GM21390 (cell line): Measurements from ENCODE around the gene WDR33.
"Not testable (repeated sequence)": the region's sequence is repeated elsewhere in the genome, so short reads cannot be mapped to it uniquely, and the experiment has no call there.

ENCODE experiments used
- ATAC-seq: cut with Tn5 transposase; IDR thresholded peaks from one replicate; pipeline ENCODE4 v1.9.1; 2021; ENCODE audit not compliant: unreplicated experiment

Gene WDR33

DNA sequence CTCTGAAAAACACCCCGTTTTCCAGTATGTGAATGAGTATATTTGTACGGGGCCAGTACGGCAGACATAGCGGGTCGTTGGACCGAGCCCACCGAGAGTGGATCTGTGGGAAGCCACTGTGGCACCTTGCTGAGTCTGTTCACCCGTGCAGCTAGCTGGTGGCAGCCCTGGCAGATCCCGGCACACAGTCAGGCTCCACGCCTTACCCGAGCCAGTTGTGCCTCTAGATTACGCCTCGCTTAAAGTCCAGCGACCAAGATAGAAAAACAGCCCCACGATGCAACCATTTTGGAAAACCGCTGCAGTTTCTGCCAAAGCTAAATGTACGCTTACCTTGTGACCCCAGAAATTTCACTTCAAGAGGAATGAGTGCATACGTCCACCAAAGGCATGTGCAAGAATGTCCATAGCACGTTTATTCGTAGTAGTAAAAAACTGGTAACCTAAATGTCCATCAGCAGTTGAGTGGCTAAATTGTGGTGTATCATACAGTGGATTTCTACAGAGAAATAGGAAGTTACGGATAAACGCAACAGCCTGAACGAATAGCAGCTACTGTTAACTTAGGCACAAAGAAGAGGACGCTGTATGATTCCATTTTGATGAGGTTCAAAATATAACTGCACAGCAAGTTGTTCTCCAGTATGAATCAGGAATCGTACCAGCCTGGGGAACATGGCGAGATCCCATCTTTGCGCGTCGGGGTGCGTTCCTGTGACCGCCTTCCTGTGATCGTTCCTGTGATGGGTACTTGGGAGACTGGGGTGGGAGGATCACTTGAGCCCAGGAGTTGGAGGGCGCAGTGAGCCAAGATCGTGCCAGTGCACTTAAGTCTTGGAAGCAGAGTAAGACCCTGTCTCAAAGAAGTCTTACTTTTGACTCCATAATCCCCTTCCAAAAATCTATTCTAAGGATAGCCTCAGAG, 688 bp upstream of the WDR33 start:
- ATAC-seq = no peak

DNA sequence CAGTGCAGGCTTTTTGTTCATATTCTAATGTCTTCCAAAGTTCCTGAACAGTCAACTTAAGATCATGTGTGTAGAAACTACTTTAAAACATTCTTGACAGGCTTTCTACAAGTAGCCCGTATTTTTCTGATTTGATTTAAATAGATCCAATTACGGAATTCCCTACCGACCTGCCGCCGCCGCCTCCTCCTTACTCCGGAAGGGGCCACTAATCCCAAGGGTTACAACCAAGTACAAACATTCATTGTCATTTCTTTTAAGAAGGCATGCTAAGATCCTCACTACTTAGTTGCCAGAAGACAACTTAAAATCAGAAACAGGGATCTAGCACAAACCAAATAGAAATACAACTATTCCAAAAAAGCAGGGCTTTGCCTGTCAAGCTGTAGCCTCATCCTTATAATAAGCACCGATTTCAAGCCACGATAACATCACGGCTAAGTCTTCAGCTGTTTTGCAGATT, 784 bp downstream of the WDR33 start:
- ATAC-seq = no peak

DNA sequence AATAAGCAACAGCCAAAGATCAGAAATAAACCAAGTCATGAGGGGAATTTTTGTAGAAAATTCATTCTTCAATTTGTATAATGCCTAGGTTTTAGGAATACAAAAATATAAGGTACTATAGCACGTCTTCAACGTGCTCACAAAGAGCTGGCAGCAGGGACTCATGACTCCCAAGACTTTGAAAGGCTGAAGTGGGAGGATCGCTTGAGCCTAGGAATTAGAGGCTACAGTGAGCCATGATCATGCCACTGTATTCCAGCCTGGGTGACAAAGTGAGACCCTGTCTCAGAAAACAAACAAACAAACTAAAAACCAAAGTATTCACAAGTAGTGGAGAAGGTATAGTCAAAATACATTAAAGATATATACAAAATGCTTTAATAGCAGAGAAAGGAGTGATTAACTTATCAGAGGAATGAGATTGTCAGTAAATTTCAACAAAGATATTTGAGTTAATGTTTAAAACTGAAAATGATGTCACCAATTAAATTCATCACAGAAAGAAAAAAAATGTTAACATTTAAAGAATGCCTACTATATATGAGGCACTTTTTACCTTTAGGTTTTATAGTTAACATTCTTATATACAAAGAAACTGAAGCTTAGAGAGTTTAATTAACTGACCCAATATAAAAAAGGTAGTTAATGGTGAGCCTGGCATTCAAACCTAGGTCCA, 3.2 kb downstream of the WDR33 start:
- ATAC-seq = no peak

DNA sequence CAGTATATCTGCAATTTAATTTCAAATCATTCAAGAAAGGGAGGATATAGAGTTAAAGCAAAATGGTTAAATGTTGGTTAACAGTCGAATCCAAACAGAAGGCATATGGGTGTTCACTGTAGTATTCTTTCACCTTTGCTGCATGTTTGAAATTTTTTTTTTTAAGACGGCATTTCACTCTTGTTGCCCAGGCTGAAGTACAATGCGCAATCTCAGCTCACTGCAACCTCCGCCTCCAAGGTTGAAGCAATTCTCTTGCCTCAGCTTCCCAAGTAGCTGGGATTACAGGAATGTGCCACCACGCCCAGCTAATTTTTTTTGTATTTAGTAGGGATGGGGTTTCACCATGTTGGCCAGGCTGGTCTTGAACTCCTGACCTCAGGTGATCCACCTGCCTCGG, 4.1 kb downstream of the WDR33 start:
- not testable (repeated sequence) for ATAC-seq

DNA sequence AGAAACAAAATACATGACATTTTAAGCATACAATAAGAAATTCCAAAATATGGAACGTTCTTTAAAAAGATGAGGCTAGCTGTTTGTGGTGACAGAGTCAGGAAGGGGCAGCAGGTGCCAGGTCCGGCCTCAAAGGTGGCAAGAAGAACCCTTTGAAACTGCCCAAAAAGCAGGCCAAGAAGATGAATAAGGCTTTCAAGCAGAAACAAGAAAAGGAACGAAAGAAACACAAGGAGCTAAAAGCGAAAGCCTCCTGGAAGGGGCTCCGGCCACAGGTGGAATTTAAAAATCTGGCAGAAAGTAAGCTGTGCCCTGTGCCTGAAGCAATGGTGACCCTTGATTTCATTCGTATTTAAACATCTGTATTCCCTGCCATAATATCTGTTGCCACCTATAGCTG, 5.5 kb downstream of the WDR33 start:
- no peak for ATAC-seq

DNA sequence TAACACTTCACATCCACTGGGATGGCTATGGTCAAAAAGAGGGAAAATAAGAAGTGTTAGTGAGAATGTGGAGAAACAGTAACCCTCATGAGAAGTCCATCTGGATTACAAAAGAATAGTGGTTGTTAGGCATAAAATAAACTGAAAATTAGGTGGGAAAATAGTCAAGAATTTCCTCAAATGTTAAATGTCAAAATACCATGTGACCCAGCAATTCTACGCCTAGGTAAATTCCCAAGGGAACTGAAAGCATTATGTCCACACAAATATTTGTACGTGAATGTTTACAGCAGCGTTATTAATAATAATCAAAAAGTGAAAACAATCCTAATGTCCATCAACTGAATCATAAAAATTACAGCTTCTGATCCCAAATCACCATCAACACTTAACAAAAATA, 11.0 kb downstream of the WDR33 start:
- no peak for ATAC-seq

DNA sequence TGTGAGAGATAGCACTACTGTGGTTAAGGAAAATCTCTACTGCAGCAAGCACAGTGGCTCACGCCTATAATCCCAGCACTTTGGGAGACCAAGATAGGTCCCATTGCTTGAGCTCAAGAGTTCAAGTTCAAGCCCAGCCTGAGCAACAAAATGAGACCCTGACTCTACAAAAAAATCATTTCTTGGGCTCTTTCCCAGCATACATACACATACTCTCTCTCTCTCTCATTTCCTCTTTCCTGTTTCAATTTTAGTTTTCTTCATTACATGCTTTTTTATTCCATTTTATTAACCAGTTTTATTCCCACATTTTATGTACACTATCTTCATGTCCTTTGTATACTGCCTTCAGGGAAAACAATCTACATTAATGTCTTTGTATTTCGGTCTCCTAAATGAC, 14.6 kb downstream of the WDR33 start:
- no peak for ATAC-seq

DNA sequence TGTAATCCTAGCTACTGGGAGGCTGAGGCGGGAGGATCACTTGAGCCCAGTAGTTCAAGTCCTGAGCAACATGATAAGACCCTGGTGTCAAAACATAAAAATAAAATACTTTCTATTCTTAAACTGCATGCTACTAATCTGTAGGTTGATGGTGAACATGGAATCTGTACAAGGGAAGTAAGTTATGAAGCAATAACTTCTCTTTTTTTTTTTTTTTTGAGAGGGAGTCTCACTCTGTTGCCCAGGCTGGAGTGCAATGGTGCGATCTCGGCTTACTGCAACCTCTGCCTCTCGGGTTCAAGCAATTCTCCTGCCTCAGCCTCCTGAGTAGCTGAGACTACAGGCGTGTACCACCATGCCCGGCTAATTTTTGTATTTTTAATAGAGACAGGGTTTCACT, 16.1 kb downstream of the WDR33 start:
- ATAC-seq = not testable (repeated sequence)

DNA sequence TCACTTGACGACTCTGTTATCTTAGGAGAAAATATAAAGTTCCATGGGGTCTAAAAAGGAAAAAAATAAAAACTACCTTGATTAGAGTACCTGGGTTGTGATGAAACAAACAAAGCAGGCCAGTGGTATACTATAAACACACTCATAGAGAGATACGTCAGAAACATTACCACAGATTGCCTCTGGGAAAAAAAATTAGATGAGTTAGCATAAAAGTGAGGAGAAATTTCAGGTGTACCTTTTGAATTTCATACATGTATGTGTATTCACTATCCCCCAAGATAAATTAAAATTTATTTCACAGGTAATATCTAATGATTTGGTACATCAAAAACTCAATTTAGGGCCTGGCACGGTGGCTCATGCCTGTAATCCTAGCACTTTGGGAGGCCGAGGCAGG, 18.2 kb downstream of the WDR33 start:
- ATAC-seq = no peak

DNA sequence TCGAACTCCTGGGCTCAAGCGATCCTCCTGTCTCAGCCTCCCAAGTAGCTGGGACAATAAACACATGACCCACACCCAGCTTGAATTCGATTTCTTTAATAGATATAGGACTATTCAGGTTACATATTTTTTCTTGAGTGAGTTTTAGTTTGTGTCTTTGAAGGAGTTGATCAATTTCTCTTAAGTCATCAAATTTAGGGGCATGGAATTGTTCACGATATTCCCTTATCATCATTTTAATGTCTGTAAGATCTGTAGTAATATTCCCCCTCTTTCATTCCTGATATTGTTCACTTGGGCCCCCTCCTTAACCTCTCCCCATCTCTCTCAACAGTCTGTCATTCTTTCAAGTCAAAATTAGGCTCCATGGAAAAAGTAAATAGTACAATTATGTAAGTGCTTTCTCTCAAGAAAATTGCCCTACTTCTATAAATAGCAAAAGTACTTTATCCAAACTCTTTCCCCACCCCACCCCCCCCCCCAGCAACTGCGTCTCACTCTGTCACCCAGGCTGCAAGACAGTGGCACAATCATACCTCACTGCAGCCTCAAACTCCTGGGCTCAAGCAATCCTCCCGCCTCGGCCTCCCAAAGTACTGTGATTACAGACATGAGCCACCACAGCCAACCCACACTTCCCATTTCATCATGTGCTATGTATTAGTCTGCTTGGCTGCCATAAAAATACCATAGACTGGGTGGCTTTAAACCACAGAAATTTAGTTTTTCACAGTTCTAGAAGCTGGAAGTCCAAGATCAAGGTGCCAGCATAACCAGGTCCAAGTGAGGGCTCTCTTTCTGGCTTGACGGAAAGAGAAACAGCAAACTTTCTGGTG, 20.1 kb downstream of the WDR33 start:
- no peak for ATAC-seq

DNA sequence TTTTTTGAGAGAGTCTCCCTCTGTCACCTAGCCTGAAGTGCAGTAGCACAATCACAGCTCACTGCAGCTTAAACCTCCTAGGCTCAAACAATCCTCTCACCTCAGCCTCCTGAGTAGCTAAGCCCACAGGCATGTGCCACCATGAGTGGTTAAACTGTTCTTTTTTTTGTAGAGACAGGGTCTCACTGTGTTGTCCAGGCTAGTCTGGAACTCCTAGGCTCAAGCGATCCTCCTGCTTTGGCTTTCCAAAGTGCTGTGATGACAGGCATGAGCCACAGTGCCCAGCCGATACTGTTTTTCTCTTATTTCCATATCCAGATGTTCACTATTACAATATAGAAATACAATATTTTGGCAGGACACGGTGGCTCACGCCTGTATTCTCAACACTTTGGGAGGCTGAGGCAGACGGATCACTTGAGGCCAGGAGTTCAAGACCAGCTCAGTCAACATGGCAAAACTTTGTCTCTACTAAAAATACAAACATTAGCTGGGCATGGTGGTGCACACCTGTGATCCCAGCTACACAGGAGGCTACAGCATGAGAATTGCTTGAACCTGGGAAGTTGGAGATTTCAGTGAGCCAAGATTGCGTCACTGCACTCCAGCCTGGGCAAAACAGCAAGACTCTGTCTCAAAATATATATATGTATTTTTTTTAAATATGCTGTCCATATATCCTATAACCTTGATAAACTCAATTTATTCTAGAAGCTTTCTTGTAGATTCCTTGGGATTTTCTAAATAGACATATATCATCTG, 24.7 kb downstream of the WDR33 start:
- no peak for ATAC-seq

DNA sequence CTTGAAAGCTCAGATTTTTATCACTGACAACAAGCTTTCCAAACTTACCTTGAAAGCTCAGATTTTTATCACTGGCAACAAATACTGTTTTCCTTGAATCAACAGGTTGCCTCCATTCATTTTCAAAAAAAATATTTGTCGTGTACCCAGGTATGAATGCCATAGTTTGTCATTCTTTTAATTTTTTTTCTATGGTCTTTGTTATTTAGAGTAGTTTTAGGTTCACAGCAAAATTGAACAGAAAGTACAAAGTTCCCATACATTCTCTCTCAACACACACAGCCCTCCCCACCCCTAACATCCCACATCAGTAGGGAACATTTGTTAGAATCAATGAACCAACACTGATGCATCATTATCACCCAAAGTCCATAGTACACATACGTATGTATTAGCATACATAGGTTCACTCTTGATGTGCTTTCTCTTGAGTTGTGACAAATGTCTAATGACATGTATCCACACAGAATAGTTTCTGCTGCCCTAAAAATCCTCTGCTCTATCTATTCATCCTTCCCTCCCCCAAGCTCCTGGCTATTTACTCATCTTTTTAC, 25.9 kb downstream of the WDR33 start:
- no peak for ATAC-seq

DNA sequence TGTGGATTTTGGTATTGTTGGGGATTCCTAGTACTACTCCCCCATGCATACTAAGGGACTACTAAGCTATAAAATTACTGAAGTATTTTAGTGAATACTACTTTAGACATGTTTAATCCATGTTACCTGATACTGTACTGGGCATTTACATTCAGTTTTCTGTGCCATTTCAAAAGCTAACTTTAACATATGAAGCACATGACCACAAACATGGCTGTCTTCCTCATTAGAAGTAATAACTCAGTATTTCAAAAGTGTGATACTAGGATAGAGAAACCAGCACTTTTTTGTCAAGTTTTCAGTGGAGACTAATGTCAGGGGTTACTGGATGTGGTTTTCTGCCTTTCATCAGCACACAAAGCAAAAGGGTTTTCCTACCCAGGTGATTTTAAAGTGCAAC, 27.9 kb downstream of the WDR33 start:
- no peak for ATAC-seq

DNA sequence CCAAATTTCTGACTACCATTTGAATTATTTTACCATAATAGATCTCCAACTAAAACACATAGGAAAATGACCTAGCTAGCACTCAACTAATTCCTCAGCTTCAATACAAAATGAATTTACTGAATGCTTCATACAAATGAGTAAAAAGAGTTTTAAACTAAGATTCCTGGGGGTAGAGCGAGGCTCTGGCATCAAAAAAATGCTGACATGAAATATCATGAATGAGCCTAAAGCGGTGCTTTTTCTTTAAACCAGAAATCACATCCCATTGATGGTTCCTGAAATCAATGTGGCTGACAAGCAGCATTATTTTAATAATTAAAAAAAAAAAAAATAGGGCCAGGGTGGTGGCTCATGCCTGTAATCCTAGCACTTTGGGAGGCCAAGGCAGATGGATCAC, 32.1 kb downstream of the WDR33 start:
- no peak for ATAC-seq

DNA sequence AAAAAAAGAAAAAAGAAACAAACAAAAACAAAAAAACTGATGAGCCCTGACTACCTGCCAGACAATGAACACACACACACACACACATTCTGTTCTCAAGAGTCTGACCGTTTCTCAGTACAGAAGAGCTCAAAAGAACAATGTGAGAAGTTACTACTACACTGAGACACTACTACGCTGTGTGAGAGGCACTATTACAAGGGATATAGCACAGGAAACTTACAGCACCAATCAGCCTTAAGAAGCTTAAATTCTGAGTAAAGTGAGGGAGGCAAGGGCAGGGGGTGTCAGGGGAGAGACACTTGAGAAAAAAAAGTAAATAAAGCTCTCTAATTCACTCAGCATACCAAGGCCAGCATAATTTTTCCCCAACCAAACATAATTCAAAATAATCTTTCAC, 32.5 kb downstream of the WDR33 start:
- no peak for ATAC-seq

DNA sequence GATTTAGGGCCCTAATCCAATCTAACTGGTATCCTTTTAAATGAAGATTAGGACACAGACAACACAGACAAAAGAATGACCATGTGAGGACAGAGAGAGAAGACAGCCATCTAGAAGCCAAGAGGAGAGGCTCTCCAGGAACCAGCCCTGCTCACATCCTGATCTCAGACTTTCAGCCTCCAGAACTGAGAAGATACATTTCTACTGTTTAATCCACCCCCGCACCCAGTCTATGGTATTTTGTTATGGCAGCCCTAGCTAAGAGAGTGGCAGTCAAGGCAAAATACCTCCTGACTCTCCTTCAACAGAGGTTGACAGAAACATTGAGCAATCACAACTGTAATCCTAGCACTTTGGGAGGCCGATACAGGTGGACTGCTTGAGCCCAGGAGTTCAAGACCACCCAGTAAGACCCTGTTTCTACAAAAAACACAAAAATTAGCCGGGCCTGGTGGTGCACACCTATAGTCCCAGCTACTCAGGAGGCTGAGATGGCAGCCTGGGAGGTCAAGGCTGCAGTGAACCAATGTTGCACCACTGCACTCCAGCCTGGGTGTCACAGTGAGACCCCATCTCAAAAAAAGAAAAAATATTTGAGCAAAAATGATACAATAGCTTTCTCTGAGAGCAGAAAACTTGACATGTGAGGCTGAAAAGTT, 34.7 kb downstream of the WDR33 start:
- ATAC-seq = no peak

DNA sequence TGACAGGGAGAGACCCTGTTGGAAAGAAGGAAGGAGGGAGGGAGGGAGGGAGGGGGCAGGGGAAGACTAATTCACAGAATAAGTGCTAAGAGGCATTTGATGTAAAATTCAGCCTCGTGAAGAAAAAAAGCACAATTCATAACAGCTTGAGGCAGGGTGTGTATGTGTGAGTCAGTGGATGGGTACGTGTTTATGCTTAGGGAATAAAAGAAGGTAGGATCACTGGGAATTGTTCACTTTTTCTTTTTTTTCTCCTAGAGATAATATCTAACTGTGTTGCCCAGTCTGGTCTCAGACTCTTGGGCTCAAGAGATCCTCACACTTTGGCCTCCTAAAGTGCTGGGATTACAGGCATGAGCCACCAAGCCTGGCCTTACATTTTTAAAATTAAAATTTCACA, 39.2 kb downstream of the WDR33 start:
- no peak for ATAC-seq

DNA sequence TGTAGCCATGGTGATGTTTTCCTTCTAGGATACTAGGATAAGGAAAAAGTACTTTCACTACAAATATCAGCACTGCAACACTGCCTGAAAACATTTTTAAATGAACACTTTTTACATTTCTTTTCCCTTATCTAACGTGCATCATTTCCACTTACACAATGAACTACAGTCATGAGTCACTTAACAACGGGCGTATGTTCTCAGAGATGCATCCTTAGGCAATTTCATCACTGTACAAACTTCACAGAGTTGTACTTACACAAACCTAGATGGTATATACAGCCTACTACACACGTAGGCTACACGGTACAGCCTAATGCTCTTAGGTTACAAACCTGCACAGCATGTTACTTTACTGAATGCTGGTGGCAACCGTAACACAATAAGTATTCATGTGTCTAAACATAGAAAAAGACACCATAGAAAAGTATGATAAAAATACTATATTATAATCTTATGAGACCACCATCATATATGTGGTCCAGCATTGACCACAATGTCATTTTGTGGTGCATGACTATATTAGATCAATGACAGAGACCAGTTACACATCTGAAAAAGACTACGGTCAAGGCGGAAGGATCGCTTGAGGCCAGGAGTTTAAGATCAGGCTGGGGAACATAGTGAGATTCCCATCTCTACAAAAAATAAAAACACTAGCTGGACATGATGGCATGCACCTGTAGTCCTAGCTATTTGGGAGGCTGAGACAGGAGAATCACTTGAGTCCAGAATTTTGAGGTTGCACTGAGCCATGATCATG, 39.8 kb downstream of the WDR33 start:
- no peak for ATAC-seq

DNA sequence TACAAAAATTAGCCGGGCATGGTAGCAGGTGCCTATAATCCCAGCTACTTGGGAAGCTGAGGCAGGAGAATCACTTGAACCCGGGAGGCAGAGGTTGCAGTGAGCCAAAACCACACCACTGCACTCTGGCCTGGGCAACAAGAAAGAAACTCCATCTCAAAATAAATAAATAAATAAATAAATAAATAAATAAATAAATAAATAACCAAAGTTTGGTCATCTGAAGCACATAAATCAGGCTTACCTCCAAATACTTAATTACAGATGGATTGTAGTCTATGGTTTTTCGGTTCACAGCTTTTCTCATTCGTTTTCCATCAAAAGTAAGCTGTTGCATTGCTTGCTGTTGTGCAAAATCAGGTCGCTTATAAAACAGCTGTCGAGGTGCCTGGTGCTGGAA, 40.4 kb downstream of the WDR33 start:
- not testable (repeated sequence) for ATAC-seq
